ENCODE data around the gene PXDC1.
"Not testable (repeated sequence)": the region's sequence is repeated elsewhere in the genome, so short reads cannot be mapped to it uniquely, and the experiment has no call there.

Gene PXDC1

DNA sequence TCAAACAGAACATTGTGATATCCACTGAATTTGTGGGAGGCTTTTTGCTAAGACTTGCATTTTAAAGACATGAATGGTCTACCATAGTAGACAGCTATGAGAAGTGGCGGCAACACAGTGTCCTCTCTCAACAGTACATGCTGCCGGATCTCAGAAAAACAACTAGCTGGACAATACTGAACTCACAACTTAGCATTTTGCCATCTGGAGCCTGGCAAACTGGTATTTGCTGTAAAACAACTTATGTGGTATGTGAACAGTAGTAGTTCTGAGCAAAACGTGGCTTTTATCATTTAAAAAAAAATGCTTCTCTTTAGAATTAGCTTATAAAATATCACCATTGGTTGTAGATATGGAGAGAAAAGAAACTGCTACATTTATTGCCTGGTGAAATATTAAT, 3.3 kb upstream of the PXDC1 start:
- no peak overlapping the region for H3K27ac ChIP-seq (ENCODE audit: low read depth, low read length)
- H3K4me3 ChIP-seq (ENCODE audit: low read length): no peak overlapping the region
- no peak overlapping the region for H3K9ac ChIP-seq (ENCODE audit: low read length)
- no peaks in the 10 kb centered on the region for H3K27me3 ChIP-seq (ENCODE audit: control insufficient read depth, insufficient read depth, low read length)
- H3K4me1 ChIP-seq (ENCODE audit: control insufficient read depth, insufficient read depth, low read length): peaks cover 3% of the 10 kb centered on the region
- H3K36me3 ChIP-seq (ENCODE audit: control insufficient read depth, insufficient read depth, low read length): no peaks in the 10 kb centered on the region

DNA sequence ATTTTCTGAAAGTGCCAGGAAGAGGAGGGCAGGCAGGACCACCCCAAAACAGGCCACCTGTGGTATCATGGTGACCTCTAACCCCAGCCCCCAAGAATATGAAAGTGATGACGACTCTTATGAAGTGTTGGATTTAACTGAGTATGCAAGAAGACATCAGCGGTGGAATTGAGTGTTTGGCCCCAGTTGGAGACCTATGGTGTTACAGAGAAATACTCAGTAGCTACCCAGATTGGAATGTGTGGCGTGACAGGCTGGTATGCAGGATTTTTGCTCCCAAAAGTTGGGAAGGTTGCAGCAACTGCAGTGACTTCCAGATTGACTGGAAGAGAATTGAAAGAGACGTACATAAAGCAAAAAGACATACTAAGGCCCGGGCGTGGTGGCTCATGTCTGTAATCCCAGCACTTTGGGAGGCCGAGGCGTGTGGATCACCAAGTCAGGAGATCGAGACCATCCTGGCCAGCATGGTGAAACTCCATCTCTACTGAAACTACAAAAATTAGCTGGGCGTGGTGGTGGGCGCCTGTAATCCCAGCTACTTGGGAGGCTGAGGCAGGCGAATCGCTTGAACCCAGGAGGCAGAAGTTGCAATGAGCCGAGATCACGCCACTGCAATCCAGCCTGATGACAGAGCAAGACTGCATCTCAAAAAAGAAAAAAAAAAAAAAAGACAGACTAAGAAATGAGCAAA, 2.7 kb upstream of the PXDC1 start:
- H3K27ac ChIP-seq (ENCODE audit: low read depth, low read length); H3K36me3 ChIP-seq (ENCODE audit: control insufficient read depth, insufficient read depth, low read length); H3K9ac ChIP-seq (ENCODE audit: low read length); H3K27me3 ChIP-seq (ENCODE audit: control insufficient read depth, insufficient read depth, low read length); H3K4me1 ChIP-seq (ENCODE audit: control insufficient read depth, insufficient read depth, low read length); H3K4me3 ChIP-seq (ENCODE audit: low read length): not testable (repeated sequence)

DNA sequence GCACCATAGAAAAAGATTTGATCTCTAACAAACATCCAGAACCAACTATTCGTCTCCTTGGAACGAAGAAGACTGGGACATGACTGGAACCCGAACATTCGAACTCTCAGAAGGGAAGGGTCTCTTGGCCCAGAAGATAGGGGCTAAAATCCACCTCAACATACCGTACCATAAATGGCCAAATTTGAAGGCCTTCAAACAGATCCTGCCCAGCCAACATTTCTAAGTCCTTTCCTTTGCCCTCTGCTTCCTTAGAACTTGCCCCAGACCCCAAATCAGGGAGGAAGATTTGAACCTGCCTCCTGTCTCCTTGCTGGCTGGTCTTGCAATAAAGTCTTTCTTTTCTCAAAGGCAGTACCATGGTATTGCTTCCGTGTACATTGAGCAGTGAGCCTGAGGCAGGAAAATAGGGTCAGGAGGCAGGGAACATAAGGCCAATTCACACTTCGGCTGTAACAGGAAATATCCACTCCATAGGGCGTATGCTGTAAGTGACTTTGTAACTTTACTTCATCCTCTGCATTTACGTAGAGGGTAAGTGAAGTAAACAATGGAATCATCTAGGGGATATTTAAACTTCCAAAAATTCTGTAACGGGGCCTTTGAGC, 1.8 kb upstream of the PXDC1 start:
- Histone ChIP-seq H3K4me3 (ENCODE audit: low read length) (no peak overlapping the region), H3K9ac (ENCODE audit: low read length) (no peak overlapping the region), H3K4me1 (ENCODE audit: control insufficient read depth, insufficient read depth, low read length) (peaks cover 17% of the 10 kb centered on the region), H3K27me3 (ENCODE audit: control insufficient read depth, insufficient read depth, low read length) (peaks cover 5% of the 10 kb centered on the region), H3K36me3 (ENCODE audit: control insufficient read depth, insufficient read depth, low read length) (no peaks in the 10 kb centered on the region), H3K27ac (ENCODE audit: low read depth, low read length) (no peak overlapping the region)

DNA sequence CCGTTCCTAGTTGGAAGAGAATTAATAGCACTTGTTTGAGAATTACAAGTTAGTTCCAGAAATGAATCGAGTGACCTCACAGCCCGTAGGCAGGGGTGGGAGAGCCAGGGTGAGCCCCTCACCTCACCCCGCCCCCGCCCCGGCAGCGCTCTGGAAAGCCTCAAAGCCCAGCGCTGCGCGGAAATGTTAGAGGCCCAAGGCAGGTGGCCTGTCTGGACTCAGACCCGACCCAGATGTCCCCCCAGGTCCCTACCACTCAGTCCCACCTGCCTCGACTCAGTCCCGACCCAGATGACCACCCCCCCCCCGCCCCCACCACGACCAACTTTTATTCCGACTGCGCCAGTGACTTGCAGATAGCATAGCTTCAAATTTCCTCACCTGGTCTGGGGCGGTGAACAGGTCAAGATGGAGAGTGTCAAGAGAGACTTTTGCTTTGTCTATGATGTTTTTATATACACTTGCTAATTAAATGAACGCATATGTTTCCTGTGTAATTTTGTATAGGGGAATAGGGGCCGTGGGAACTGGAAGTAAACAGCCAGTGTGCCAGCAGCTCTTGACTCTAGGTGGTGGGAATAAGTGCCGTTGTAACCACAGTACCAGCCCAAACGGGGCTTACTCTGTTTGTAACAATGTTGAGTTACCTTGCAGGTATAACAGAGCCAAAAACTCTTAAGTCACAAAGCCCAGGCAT, 1.2 kb upstream of the PXDC1 start:
- Histone ChIP-seq H3K9ac (ENCODE audit: low read length) (peak overlapping the region; percentile 83), H3K27ac (ENCODE audit: low read depth, low read length) (peak overlapping the region; percentile 94), H3K4me3 (ENCODE audit: low read length) (peak overlapping the region; percentile 84), H3K27me3 (ENCODE audit: control insufficient read depth, insufficient read depth, low read length) (peaks cover 5% of the 10 kb centered on the region), H3K36me3 (ENCODE audit: control insufficient read depth, insufficient read depth, low read length) (no peaks in the 10 kb centered on the region), H3K4me1 (ENCODE audit: control insufficient read depth, insufficient read depth, low read length) (peaks cover 20% of the 10 kb centered on the region)

DNA sequence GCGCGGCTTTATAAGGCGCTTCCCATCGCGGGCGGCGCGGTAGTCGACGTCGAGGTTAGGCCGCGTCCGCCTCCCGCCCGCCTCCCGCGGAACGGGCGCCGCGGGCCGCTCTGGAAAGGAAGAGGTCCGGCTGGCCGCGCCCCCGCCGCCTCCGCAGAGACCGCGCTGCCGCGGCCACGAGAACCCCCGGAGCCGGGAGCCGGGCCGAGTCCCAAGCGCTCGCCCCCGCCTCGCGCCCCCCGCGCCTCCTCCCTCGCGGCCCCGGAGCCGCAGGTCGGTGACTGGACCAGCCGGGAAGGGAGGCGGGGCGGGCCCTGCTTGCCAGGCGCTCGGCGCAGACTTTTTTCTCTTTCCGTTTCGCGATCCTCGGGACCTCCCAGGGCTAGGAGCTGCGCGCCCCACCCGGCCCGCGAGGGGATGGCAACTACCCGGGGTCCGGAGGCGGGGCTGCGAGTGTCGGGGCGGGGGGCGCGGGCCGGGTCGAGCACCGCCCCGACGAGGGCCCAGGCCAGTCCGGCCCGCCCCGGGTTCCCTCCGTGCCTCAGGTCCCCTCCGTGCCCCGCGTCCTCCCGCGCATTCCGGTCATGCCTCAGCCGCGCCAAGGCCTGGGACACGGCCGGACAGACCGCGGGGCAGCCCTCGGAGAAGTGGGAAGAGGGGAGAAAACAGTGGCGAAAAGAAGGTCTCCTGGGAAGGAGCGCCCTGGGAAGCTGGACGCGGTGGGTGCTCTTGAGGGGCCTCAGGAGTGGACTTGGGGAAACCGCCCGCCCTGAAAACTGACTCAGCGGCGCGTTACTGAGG, 417 bp upstream of the PXDC1 start:
- Histone ChIP-seq H3K27me3 (ENCODE audit: control insufficient read depth, insufficient read depth, low read length) (peaks cover 5% of the 10 kb centered on the region), H3K27ac (ENCODE audit: low read depth, low read length) (peak overlapping the region; percentile 94), H3K9ac (ENCODE audit: low read length) (peak overlapping the region; percentile 83), H3K4me3 (ENCODE audit: low read length) (peak overlapping the region; percentile 84), H3K36me3 (ENCODE audit: control insufficient read depth, insufficient read depth, low read length) (no peaks in the 10 kb centered on the region), H3K4me1 (ENCODE audit: control insufficient read depth, insufficient read depth, low read length) (peaks cover 27% of the 10 kb centered on the region)

DNA sequence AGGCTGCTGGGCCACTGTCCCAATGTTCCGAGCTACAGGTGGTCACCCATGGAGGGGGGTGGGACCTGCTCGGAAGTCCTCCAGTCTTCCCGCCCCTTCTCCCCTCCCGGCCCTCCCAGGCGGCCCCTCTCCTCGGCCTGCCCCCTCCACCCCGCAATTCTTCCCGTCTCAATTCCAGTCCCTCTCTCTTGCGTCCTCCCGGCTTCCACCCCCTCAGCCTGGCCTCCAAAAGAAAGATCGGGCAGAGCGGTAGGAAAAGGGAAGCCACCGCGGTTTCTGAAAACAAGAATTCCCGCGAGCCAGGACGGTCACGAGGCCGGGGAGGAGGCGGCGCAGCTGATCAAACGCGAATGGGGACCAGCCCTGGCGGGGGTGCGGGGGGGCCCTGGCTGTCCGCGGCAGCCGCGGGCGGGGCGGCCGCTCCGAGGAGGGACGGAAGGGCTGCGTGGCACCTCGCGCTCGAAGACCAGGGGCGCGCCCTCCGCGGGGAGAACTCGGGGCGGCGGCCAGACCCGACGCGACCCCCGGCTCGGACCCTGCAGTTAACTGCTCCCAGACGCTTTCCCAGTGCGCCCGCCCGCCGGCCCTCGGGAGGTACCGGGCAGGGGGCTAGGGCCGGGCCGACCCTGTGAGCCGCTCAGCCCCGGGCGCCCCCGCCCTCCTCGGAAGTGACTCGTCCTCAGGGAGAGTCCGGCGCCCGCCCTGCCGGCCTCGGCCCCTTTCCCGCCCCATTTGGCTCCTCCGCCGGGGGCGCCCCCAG, 1.0 kb downstream of the PXDC1 start:
- Histone ChIP-seq H3K36me3 (ENCODE audit: control insufficient read depth, insufficient read depth, low read length) (no peaks in the 10 kb centered on the region), H3K4me1 (ENCODE audit: control insufficient read depth, insufficient read depth, low read length) (peaks cover 32% of the 10 kb centered on the region), H3K4me3 (ENCODE audit: low read length) (peak overlapping the region; percentile 84), H3K27me3 (ENCODE audit: control insufficient read depth, insufficient read depth, low read length) (peaks cover 5% of the 10 kb centered on the region), H3K9ac (ENCODE audit: low read length) (peak overlapping the region; percentile 2), H3K27ac (ENCODE audit: low read depth, low read length) (peak overlapping the region; percentile 94)

DNA sequence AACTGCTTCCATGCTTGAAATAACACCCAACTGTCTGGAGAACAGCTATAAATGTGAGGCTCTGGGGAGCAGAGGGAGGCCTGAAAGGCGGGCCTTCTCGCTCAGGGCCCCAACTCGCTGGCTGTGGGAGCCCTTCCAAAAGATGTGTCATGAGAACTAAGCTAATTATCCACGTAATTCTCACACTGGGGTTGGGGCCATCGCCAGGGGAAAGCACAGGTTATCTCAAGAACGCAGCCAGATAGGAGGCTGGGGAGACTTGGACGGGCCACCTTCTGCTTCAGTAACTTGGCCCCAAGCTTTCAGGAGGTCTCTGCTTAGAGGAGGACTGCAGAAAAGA, 1.6 kb downstream of the PXDC1 start:
- Histone ChIP-seq H3K27me3 (ENCODE audit: control insufficient read depth, insufficient read depth, low read length) (peaks cover 5% of the 10 kb centered on the region), H3K27ac (ENCODE audit: low read depth, low read length) (peak overlapping the region; percentile 94), H3K4me1 (ENCODE audit: control insufficient read depth, insufficient read depth, low read length) (peaks cover 32% of the 10 kb centered on the region), H3K36me3 (ENCODE audit: control insufficient read depth, insufficient read depth, low read length) (no peaks in the 10 kb centered on the region), H3K4me3 (ENCODE audit: low read length) (peak overlapping the region; percentile 84), H3K9ac (ENCODE audit: low read length) (peak overlapping the region; percentile 2)

DNA sequence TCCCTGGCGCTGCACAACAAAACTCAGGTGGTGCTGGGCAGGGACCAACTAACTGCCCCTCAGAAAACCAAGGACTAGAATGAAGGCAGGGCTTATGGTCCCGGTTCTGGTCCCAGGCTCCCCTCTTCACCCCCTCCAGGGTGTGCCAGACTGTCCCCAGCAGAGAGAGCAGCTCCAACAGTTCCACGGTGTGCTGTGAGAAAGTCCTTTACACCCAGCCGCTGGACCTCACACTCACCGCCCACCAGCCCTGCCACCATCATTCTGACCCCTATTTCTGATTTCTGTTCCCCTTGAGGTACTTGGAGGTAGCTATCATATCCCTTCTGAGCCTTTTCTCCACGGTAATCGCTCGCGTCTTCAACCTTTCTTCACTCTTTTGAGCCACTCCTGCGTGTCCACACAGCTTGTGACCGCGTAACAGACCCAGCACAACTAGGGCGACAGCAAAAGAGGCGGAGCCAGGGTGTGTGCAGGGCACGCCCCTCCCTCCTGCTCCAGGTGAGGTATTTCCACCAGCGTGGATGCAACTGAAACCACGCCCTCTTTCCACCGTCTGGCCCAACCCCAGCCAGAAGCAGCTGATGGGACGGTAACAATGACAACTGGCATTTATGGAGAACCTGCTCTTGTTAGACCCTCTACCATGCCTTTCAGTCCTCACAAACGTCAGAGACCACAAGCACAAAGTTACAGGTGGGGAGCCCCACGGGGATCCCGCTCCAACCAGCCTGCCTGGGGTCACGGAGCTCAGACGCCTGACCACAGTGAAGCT, 2.3 kb downstream of the PXDC1 start:
- no peaks in the 10 kb centered on the region for H3K36me3 ChIP-seq (ENCODE audit: control insufficient read depth, insufficient read depth, low read length)
- H3K4me1 ChIP-seq (ENCODE audit: control insufficient read depth, insufficient read depth, low read length): peaks cover 32% of the 10 kb centered on the region
- H3K4me3 ChIP-seq (ENCODE audit: low read length): peak overlapping the region; percentile 84
- H3K27me3 ChIP-seq (ENCODE audit: control insufficient read depth, insufficient read depth, low read length): peaks cover 5% of the 10 kb centered on the region
- H3K9ac ChIP-seq (ENCODE audit: low read length): no peak overlapping the region
- peak overlapping the region; percentile 94 for H3K27ac ChIP-seq (ENCODE audit: low read depth, low read length)

DNA sequence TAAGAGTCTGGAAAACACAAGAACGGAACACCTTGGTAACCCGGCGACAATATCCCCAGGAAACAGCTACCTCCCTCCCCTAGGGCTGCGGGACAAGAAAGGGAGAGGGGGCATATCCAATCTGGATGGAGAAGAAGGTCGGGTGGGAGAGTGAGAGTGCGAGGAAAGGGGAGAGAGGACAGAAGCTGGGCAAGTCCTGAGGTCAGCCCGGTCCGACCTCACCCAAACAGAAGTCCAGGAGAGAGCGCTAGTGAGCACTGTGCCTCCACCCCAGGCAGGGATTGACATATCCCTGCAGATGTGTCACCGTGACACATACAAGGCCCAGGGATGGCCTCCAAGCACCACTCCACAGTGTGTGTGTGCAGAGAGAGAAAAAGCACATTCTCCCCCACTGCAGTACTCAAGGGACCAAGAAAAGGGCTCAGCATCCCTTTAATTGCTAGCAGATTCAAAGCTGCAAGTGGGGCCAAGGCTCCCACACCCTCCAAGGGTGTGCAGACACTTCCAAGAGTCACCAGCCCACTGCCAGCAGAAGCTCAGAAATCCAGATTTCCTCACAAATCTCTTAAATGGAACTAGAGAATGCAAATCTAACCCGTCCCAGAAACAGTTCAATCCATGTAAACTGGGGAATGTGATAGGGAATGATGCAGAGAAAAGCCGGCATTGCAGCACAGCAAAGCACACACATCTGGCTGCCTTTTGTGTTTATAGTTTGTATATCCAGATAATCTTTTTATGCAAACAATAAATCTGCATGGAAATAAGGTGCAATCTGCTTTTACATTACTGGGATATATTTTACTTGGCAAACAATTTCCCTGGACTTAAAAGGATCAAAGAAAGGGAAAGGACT, 3.1 kb downstream of the PXDC1 start:
- H3K9ac ChIP-seq (ENCODE audit: low read length): no peak overlapping the region
- H3K4me3 ChIP-seq (ENCODE audit: low read length): peak overlapping the region; percentile 42
- peak overlapping the region; percentile 94 for H3K27ac ChIP-seq (ENCODE audit: low read depth, low read length)

DNA sequence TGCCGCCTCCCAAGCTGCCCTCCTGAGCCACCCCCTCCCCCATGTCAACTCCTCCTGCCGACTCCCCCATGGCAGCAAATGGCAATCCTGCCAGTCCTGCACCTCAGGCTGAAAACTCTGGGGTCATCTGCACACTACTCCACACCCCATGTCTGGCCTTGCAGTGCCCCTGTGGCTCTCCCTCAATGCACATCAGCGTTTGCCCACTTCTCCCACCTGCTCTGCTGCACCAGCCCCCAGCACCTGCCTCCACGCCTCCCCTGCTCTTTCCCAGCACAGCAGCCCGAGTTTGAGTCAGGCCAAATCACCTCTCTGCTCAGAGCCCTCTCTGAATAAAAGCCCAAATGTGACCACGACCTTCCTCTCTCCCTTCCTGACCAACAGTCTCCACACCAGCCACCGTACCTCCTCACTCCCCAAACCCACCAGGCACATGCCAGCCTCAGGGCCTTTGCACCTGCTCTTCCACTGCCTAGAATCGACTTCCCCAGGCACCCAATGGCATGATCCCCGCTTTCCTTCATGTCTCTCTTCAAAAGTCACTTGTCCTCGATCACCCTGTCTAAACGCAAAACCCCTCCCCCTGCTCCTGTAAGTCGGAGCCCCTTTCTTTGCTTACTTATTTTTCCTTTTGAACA, 4.3 kb downstream of the PXDC1 start:
- no peaks in the 10 kb centered on the region for H3K36me3 ChIP-seq (ENCODE audit: control insufficient read depth, insufficient read depth, low read length)
- peaks cover 5% of the 10 kb centered on the region for H3K27me3 ChIP-seq (ENCODE audit: control insufficient read depth, insufficient read depth, low read length)
- no peak overlapping the region for H3K27ac ChIP-seq (ENCODE audit: low read depth, low read length)
- H3K9ac ChIP-seq (ENCODE audit: low read length): no peak overlapping the region
- H3K4me1 ChIP-seq (ENCODE audit: control insufficient read depth, insufficient read depth, low read length): peaks cover 49% of the 10 kb centered on the region
- no peak overlapping the region for H3K4me3 ChIP-seq (ENCODE audit: low read length)

More for the DNA sequence above, 3.1 kb downstream of the PXDC1 start:
- Histone ChIP-seq H3K36me3 (ENCODE audit: control insufficient read depth, insufficient read depth, low read length) (no peaks in the 10 kb centered on the region), H3K27me3 (ENCODE audit: control insufficient read depth, insufficient read depth, low read length) (peaks cover 5% of the 10 kb centered on the region), H3K4me1 (ENCODE audit: control insufficient read depth, insufficient read depth, low read length) (peaks cover 39% of the 10 kb centered on the region)

All from rectal smooth muscle tissue (tissue), 1 donor.